DMS53 treated with DMSO at 0.1 percent for 48 hours (cell line): ENCODE results near the gene MOSMO.

Source experiments
- DNase-seq: peaks from one replicate; lab custom pipeline; 2025; ENCODE audit not compliant: unreplicated experiment; lab: John Stamatoyannopoulos, UW

The MOSMO gene

GRCh38 chr16:22132801-22133200, 124.9 kb downstream of the MOSMO start:
- DNase-seq: no peak
